ENCODE data around the gene PRR20G. TPM values are rescaled to one million over a fixed set of nuclear protein-coding genes. Genes with fewer than 3 reads are reported as not detected.

PRR20G gene
- total RNA-seq, 1 experiment from 2014 or later, result 0.30 TPM

- ChIA-PET POLR2A (no interaction called here), RAD21 (ENCODE audit: low non-redundant PET in 1 of 2, low total read pairs in 2 of 2, uncharacterized antibody in 2 of 2, unreplicated experiment in 2 of 2) (no interaction called here), CTCF (no interaction called here)
- H3K27ac ChIP-seq (ENCODE audit: low read depth, low read length), result no peak overlapping the region
- no peak overlapping the region for H2AFZ ChIP-seq (ENCODE audit: low read depth, low read length, poor library complexity, severe bottlenecking)
- H3K4me3 ChIP-seq (replicated peaks in 1 of 2; ENCODE audit: low read depth in 1 of 2, low read length in 2 of 2), result no peak overlapping the region
- no peak for TF ChIP-seq EGR1 (IDR thresholded peaks at IDR 0.05; ENCODE audit: low read depth)
- TF ChIP-seq POLR2A (IDR thresholded peaks at IDR 0.05; ENCODE audit: borderline replicate concordance, extremely low read depth, insufficient read depth, insufficient read length), result no peak
- TF ChIP-seq MAX (IDR thresholded peaks at IDR 0.05), result no peak
- TF ChIP-seq YY1 (IDR thresholded peaks at IDR 0.05; ENCODE audit: extremely low read depth, insufficient replicate concordance, low read depth, low read length), result no peak
- TF ChIP-seq RAD21 (IDR thresholded peaks at IDR 0.05; ENCODE audit: low read depth), result no peak
- TF ChIP-seq EZH2phosphoT487 (IDR thresholded peaks at IDR 0.05; ENCODE audit: borderline replicate concordance), result no peak
- TF ChIP-seq ATF3 (IDR thresholded peaks at IDR 0.05), result no peak
- TF ChIP-seq TCF7L2 (IDR thresholded peaks at IDR 0.05; ENCODE audit: borderline replicate concordance, extremely low read depth, insufficient read depth, insufficient read length), result no peak
- no peaks in the 10 kb centered on the region for H4K20me1 ChIP-seq (ENCODE audit: insufficient read depth)
- intact Hi-C loops (cut with micrococcal nuclease), result no loop called here
- H3K36me3 ChIP-seq (ENCODE audit: control insufficient read depth in 1 of 2, insufficient read depth in 2 of 2, low read length in 2 of 2), result no peaks in the 10 kb centered on the region
- H3K9me2 ChIP-seq (ENCODE audit: insufficient read depth), result no peaks in the 10 kb centered on the region
- BruUV-seq (replicated peaks), result no TSS peak
- no peak for ATAC-seq
- H3K4me1 ChIP-seq (ENCODE audit: control insufficient read depth in 1 of 2, insufficient read depth in 2 of 2, low read length in 2 of 2), result no peaks in the 10 kb centered on the region
- H3K4me2 ChIP-seq (ENCODE audit: low read length), result no peak overlapping the region
- H3K9ac ChIP-seq (ENCODE audit: low read length), result no peak overlapping the region
- no peaks in the 10 kb centered on the region for H3K9me3 ChIP-seq (ENCODE audit: control insufficient read depth in 1 of 2, insufficient read depth in 1 of 2, low read depth in 1 of 2, low read length in 2 of 2)
- no peak for DNase-seq (ENCODE audit: low read depth, low spot score)
- peaks cover 26% of the 10 kb centered on the region; the same call in 1 of the 2 replicates for H3K27me3 ChIP-seq (ENCODE audit: insufficient read depth, low read length)
- no peaks in the 10 kb centered on the region for H3K79me2 ChIP-seq (ENCODE audit: insufficient read depth, low read length)
These were observed 36.2 kb upstream of the PRR20G start for GRCh38 chr3:127324076-127324475.

GRCh38 chr3:127323581-127323980 is 35.7 kb upstream of the PRR20G start:
- H3K27me3 ChIP-seq (ENCODE audit: insufficient read depth, low read length), result peaks cover 26% of the 10 kb centered on the region; the same call in 1 of the 2 replicates
- POLR2A ChIA-PET, result no interaction called here
- H3K9ac ChIP-seq (ENCODE audit: low read length), result no peak overlapping the region
- DNase-seq (ENCODE audit: low read depth, low spot score) (no peak), ATAC-seq (no peak)
- no TSS peak for BruUV-seq (replicated peaks)
- no peak overlapping the region for H3K4me2 ChIP-seq (ENCODE audit: low read length)
- H2AFZ ChIP-seq (ENCODE audit: low read depth, low read length, poor library complexity, severe bottlenecking), result no peak overlapping the region
- H3K9me3 ChIP-seq (ENCODE audit: control insufficient read depth in 1 of 2, insufficient read depth in 1 of 2, low read depth in 1 of 2, low read length in 2 of 2), result no peaks in the 10 kb centered on the region
- H3K36me3 ChIP-seq (ENCODE audit: control insufficient read depth in 1 of 2, insufficient read depth in 2 of 2, low read length in 2 of 2), result no peaks in the 10 kb centered on the region
- H3K9me2 ChIP-seq (ENCODE audit: insufficient read depth), result no peaks in the 10 kb centered on the region
- no peaks in the 10 kb centered on the region for H3K79me2 ChIP-seq (ENCODE audit: insufficient read depth, low read length)
- no peak overlapping the region for H3K27ac ChIP-seq (ENCODE audit: low read depth, low read length)
- H3K4me1 ChIP-seq (ENCODE audit: control insufficient read depth in 1 of 2, insufficient read depth in 2 of 2, low read length in 2 of 2), result no peaks in the 10 kb centered on the region
- CTCF ChIA-PET, result no interaction called here
- RAD21 ChIA-PET (ENCODE audit: low non-redundant PET in 1 of 2, low total read pairs in 2 of 2, uncharacterized antibody in 2 of 2, unreplicated experiment in 2 of 2), result no interaction called here
- H4K20me1 ChIP-seq (ENCODE audit: insufficient read depth), result no peaks in the 10 kb centered on the region
- H3K4me3 ChIP-seq (replicated peaks in 1 of 2; ENCODE audit: low read depth in 1 of 2, low read length in 2 of 2), result no peak overlapping the region
- intact Hi-C loops (cut with micrococcal nuclease), result no loop called here
- no peak for TF ChIP-seq EZH2 (IDR thresholded peaks at IDR 0.05)
- TF ChIP-seq MAX (IDR thresholded peaks at IDR 0.05), result no peak
- TF ChIP-seq TCF7L2 (IDR thresholded peaks at IDR 0.05; ENCODE audit: borderline replicate concordance, extremely low read depth, insufficient read depth, insufficient read length), result no peak
- no peak for TF ChIP-seq JUND (IDR thresholded peaks at IDR 0.05)
- no peak for TF ChIP-seq YY1 (IDR thresholded peaks at IDR 0.05; ENCODE audit: extremely low read depth, insufficient replicate concordance, low read depth, low read length)
- no peak for TF ChIP-seq SRF (IDR thresholded peaks at IDR 0.05; ENCODE audit: low read depth)
- TF ChIP-seq POLR2AphosphoS5 (IDR thresholded peaks at IDR 0.05; ENCODE audit: low read depth, low read length), result no peak
- TF ChIP-seq REST (IDR thresholded peaks at IDR 0.05; ENCODE audit: low read depth), result no peak
- no peak for TF ChIP-seq ATF3 (IDR thresholded peaks at IDR 0.05)
